UCSD-AML1 (cell line): ENCODE results near the gene SREBF2.
"Not testable (repeated sequence)": the region's sequence is repeated elsewhere in the genome, so short reads cannot be mapped to it uniquely, and the experiment has no call there.

ENCODE experiments used
- DNase-seq: peaks from one replicate; lab custom pipeline; 2025; ENCODE audit not compliant: unreplicated experiment; lab: John Stamatoyannopoulos, UW

Gene SREBF2

DNA sequence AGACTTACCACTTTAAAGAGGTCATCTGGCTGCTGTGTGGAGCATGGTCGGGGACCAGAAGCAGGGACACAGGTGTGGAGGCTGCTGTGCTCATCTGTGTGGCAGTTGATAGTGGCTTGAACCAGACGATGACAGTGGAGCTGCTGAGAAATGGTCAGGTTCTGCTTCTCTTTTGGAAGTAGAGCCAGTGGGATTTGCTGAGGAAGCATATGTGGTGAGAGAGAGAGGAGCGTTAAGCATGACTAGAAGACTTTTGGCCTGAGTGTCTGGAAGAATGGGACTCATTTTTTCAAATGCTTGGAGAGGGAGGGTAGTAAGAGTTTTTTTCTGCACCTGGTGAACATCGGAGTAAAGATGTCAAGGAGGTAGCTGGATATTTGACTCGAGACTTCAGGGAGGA, 12.5 kb upstream of the SREBF2 start:
- no peak for DNase-seq

DNA sequence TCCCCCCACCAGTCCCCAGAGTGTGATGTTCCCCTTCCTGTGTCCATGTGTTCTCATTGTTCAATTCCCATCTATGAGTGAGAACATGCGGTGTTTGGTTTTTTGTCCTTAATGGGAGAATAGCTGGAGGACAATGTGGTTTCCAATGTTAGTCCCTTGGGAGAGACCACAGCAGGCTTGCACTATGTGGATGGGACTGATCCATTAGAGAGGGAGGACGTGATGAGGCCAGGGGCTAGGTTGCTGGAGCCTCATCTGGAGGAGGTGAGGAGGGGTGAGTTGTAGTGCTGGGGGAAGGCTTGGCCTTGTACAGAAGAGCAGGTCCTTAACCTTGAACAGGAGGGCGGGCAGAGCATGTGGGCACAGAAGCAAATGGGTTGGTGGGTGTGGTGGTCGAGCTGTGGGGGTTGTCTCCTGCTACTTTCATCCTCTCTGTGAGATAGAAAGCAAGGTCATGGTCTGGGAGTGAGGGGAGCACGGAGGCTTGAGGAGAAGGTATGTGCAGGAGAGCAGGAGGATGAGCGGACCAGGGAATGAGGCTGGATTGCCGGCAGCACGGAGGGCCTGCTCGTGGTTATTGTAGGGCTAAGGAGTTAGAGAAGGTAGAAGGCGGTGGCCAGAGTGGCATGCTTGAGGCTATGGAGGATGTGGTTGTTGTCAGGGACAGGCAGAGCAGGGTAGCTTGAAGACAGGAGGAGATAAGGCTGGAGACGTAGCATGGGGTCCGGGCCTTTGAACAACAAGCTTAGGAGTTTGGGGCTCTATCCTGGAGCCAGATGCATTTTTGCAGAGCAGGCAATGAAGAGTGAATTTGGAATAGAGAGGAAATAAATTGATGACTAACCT, 11.2 kb upstream of the SREBF2 start:
- DNase-seq, result no peak

DNA sequence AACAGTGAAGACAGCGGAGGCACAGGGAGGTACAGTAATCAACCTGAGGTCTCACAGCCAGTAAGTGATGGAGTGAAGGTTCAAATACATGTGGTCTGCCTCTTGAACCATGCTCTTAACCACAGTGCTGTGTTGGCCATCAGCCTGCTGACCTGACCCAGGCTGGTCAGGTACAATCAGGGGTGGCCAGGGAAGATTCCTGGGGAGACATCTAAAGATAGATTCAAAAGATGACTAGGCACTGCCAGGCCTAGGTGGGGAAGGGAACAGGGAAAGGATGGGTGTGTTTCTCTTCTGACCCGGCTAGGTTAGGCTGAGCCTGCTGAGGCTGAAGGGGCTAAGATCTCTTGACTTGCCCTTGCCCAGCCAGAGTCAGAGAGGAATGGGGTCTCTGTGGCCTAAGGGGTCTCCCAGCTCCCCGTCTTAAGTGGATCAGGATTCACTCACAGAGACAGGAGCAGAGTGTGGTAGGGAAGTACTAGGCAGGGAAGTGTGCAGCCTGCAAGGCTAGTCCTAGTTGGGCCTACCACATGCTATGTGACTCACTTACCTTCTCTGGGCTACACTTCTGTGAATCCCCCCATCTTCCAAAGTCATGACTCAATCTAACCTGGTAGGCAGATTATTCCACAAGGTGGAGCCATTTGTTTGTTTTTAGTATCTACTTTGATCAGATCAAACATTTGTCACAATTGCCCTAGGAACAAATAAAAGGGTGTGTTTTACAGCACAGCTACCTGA, 10.4 kb upstream of the SREBF2 start:
- DNase-seq, result no peak

DNA sequence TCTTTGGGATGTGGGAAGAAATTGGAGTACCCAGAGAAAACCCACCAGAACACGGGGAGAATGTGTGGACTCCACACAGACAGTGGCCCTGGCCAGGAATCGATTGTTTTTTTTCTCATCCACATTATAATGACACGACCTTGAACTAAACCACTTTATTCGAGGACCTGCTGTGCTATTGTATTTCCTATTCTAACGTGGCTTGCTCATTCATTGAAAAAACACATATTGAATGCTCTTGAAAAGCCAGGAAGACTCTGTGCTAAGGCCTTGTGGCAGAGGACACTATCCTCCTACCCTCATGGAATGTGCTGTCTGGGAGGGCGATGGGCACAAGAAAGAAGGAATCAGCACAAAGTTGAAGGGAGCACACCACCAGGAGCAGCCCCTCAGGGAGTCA, 9.1 kb upstream of the SREBF2 start:
- DNase-seq, result no peak

DNA sequence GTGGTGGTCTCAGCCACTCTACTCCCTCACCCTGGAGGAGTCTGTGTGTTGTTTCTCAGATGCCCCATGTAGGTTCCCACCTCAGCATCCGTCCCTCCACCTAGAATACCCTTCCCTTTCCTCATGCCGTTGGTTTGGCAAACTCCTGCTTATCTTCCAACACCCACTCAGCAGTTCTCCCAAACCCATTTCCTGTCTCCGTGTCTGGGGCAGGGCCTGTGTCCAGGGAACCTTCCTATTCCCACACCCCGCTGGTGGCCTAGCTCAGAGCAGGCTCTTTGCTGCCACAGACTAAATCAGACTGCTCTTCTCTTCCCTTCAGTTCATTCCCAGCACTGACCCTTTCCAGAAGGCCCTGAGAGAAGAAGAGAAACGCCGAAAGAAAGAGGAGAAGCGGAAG, 7.5 kb upstream of the SREBF2 start:
- DNase-seq, result no peak

DNA sequence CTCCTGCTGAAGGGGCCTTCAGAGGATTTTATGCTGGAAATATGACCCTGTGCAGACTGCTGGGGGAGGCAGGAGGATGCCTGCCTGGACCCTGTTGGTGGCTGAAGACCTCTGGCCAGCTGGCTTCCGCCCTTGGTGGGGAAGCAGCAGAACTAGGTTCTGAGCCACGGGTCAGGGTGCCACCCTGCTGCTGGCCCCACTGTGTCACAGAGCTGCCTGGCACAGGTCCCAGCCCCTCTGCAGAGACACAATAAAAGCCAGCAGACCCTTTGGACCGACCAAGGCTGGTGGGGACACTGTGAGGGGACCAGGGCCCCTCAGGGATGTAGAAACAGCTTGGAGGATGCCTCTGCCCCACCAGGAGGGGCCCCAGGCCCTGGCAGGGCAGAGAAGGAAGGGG, 6.9 kb upstream of the SREBF2 start:
- DNase-seq, result no peak

DNA sequence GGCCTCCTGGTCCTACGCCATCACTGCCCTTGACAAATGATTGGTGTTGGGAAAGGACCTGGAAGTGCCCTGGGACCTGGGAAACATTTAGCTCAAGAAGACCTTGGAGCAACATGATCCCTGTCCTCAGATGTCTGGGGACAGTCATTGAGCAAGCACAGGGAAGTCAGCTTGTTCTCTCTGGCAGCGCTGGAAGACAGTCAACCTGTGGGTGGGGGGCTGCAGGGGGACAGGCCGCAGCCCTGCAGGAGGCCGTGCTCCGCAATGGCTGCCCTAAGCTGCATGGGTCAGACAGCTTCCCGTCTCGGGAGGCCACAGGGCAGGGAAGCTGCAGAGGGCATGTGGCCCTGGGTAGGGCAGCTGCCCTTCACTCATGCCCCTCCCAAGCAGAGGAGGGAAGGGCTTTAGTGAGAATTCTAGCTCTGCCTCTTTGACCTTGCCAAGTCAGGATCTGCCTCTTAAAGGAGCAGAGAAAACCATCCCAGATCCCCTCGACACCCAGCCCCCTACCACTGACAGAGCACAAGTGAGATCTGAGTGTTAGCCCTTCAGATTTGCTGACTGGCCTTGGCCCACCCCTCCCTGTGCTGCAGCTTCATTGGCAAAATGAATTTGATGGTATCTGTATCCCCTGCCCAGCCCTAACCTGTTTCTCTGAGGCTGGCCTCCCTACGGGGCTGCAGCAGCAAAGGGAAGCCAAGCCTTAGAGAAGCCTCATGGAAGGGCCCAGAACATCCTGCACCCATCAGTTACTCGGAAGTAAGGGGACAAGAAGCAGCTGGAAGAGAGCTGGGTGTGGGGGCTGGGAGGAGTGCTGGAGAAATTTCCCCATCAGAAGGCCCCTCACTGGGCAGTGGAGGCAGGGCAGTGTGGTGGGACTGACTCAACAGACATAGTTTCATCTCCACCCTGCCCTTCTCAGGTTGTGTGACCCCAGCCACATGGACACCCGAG, 6.2 kb upstream of the SREBF2 start:
- DNase-seq, result no peak

DNA sequence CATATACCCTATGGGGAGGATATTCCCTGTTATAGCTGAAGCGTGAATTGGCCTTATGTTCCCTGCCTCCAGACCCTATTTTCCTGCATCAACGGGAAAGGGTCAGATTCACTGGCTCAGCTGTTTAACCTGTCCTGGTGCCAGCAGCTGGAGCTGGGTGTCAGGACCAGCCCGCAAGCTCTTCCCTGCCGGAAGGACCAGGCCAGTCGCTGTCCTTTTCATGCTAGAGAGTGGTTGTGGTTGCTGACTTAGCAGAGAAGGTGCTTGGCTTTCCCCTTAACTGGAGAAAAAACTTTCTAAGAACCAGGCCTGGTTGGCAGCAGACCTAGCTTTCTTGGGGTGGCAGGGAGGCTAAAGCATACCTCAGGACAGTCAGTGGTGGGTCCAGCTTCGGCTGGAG, 5.2 kb upstream of the SREBF2 start:
- DNase-seq, result no peak

DNA sequence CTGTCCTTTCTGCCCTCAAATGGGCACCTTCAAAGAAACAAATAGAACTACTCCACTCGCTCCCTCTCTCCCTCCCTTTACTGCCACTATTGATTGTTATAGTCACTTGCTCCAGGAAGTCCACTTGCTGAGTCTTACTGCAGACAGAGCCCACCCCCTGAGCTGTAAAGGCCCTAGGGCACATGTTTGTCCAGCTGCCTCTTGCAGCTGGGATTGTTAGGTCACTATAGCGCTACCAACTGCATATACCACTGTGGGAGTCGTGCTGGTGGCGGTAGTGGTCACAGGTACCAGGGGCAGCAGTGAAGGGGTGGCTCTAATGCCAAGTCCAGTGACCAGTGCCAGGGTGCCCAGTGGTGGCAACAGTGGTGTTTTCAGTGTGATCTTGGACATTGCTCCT, 4.4 kb upstream of the SREBF2 start:
- no peak for DNase-seq

DNA sequence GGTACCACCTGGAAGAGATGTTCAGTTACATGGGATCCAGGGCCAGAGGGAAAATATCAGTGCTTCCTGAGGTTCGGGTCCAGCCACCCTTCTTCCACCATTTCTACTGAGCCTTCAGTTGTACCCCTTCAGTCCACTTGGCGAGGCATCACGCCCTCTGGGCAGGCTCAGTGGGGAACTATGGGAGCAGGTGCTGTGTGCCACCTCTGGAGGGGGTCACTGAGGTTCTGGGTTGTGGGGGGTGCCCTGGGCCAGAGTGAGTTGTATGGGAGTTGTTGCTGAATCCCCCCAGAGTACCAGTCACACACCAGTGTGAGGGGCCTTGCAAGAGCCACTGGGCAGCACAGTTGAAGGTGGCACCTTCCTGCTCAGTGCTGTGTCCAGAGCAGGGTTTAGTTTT, 2.7 kb upstream of the SREBF2 start:
- DNase-seq, result no peak

DNA sequence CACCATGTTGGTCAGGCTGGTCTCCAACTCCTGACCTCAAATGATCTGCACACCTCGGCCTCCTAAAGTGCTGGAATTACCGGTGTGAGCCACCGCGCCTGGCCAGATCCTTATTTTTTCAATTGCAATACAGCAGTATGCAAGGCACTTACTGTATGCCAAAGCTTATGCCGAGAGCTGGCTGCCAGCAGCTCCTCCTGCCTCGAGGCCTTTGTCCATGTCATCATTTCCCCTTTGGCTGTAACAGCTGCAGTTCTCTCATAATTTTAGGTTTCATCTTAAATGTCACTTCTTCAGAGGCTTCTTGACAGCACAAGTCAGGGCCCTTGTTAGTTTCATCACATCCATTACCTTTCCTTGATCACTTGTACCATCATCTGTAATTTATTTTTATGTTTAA, 1.5 kb upstream of the SREBF2 start:
- no peak for DNase-seq

DNA sequence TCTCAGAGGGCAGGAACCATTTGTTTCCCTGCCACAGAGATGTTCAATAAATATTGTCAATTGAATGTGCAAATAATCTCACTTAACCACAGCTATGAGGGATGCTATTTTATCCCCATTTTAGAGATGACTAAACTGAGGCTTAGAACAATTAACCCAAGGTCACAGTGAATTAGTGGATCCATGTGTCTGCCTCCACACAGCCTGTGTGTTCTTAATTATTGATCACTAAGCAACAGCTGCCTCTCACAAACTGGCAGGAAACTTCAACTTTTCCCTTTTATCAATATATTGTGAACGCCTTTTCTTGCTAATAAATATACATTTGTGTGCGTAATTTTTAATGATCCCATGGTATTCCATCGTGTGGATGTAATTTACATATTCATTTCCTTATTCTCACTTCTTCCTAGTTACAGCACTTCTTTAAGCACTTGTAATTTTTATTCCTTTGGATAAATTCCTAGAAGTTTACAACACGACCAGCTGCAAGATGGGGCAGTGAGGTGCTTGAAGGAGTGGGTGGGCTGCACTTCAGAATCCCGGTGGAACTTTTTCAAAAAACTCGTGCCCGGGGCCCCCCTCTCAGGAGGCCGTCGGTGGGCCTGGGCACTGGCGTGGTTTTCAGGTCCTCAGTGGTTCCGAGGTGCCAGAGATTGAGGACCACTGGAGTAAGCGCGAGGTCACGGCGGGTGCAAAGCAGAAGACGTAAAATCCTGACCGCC, 915 bp upstream of the SREBF2 start:
- DNase-seq, result no peak

DNA sequence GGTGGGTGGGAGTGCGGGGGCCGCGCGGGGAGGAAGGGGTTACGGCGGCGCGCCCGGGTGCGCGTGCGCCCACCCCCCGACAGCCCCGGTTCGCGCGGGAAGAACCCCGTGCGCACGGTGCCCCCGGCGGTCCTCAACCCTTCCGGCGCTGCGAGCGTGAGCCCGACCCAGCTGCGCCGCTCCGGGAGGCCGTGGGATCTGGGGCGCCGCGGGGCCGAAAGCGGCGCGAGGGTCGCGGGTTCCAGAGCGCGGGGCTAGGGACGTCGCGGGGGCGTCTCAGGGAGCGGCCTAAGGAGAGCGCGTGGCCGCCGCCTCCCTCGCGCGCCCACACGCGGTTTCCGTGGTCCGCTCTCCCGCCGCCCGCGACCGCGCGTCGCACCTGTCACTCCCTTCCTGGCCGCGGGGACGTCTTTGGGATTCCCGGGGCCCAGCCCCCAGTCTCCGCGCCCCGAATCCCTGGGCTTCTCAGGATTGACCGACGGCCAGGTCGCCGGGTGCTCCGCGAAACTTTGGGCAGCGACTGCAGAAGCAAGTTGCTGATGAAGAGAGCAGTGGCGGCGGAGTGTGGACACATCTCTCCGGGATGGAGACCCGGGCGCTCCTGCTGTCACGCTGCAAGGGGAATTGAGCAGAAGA, 582 bp downstream of the SREBF2 start:
- peak; percentile 51 for DNase-seq

DNA sequence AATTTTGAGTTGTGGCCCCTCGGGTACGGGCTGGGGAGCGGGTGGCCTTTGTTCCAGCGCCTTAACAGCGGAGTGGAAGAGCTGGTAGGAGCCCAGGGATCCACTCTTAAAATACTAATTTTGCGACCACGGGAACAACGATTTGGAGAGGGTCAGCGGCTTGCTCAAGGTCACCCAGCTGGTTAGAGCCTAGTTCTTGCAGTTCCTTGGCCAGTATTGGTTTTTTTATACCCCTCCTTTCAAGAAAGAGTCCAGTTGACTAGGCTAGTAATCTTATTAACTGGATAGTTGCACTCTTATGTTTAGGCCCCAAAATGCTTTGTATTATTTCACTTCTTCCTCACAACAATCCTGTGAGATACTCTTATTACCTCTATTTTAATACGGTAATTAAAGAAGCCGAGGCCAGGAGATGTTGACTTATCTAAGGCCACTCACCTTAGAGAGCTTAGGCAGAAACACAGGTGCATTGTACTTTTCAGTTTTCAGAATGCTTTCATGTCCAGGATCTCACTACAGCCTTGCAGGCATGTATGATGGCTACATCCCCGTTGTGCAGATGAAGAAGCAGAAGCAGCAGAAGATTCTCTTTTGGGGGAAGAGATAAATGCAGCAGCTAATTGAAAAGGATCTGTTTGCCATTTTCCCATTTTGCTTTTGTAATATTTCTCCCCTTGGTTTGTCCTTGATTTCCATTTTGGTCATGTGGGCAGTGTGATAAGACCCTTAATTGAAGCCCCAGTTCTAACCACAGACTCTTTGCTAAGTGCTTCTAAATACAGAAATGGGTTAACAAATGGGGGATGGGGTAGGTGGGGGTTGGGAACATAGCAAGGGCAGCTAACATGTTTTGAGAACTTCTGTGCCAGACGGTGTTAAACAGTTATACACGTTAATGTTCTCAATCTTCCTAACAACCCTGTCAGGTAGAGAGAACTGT, 1.4 kb downstream of the SREBF2 start:
- DNase-seq, result no peak

DNA sequence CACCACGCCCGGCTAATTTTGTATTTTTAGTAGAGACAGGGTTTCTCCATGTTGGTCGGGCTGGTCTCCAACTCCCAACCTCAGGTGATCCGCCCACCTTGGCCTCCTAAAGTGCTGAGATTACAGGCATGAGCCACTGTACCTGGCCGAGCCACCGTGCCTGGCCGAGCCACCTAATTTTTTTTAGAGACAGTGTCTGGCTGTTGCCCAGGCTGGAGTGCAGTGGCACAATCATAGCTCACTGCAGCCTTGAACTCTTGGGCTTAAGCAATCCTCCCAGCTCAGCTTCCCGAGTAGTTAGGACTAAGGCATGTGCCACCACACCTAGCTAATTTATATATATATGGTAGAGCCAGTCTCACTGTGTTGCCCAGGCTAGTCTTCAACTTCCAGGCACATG, 2.6 kb downstream of the SREBF2 start:
- not testable (repeated sequence) for DNase-seq

DNA sequence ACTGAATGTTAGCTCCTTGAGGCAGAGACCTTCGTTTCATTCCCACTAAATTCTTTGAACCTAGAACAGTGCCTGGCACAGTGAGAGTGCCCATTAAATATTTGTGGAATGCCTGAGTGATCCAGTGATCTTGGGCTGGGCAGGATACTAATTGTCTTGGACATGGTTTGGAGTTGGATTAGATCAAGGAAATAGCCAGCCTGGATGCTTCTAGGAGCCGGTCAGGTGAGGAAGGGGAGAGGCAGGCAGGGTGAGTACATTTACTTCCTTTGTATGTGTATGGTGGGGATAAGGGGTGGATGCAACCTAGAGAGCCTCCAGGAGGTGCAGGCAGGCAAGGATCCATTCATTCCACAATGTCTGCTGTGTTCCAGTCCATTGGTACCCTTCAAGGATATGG, 3.6 kb downstream of the SREBF2 start:
- DNase-seq, result no peak

DNA sequence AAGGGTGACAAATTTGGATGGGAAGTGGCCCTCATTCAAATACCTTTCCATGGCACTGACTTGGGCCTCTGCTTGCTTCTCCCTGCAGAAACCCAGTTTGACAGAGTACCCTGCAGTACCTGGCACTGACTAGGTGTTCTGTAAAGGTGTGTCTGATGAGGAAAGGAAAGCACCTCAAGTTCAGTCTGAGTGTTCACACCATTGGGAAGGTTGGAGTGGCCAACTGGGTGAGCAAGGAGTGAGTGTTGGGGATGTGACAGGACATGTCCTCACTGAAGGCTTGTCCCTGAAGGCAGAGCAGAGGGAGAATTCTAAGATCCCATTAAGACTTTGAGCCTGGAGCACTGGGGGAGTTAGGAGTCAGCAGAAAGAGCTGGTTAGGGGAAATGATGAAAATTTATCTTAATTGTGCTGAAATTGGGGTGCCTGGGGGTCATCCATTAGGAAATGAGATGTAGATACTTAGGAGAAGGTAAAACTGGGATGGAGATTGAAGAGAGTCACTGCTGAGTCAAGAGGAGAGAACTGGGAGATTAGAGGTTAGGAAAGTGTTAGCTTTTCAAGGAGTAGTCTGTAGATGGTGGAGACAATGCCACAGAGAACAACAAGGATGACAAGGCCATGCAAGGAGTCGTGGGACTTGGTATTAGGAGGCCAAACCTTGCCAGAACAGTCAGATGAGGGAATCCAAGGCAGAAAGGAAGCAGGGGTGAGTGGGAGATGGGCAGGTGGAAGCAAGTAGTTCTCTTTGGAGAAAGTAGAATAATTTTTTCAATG, 6.1 kb downstream of the SREBF2 start:
- no peak for DNase-seq

DNA sequence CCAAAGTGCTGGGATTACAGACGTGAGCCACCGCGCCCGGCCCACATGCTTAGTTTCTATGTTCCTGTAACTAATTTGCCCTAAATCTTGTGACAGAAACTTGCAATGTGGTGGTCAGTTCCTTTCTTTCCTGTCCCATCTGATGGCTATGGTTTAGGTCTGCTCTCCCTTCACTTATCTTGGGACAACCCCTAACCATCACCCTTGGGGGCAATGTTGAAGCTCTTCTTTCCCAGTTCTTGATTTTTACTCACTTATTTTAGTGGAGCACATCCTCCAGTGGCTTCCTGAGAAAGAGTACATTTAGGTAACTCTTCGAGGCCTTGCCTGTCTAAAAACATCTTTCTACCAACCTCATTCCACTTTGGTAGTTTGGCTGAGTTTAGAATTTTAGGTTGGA, 7.3 kb downstream of the SREBF2 start:
- no peak for DNase-seq
